ENCODE data around the gene PCDHGA6. TPM values are rescaled to one million over a fixed set of nuclear protein-coding genes. Genes with fewer than 3 reads are reported as not detected.
"Not testable (repeated sequence)": the region's sequence is repeated elsewhere in the genome, so short reads cannot be mapped to it uniquely, and the experiment has no call there.

The PCDHGA6 gene
- total RNA-seq, 1 donor from 2014 or later = 0.55 TPM

DNA sequence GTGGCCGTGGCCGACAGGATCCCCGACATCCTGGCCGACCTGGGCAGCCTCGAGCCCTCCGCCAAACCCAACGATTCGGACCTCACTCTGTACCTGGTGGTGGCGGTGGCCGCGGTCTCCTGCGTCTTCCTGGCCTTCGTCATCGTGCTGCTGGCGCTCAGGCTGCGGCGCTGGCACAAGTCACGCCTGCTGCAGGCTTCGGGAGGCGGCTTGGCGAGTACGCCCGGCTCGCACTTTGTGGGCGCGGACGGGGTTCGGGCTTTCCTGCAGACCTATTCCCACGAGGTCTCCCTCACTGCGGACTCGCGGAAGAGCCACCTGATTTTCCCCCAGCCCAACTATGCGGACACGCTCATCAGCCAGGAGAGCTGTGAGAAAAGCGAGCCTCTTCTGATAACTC, 27.7 kb upstream of the PCDHGA6 start:
- H3K27ac Mint-ChIP-seq; DNase-seq (ENCODE audit: low spot score); intact Hi-C loops (cut with micrococcal nuclease); H3K4me3 Mint-ChIP-seq (ENCODE audit: low read depth); H3K36me3 Mint-ChIP-seq (ENCODE audit: low read depth); H3K4me1 Mint-ChIP-seq (ENCODE audit: low read depth): not testable (repeated sequence)
- H3K9me3 Mint-ChIP-seq = peaks cover 37% of the 10 kb centered on the region
- peaks cover 12% of the 10 kb centered on the region for H3K27me3 Mint-ChIP-seq (ENCODE audit: low read depth)

- peaks cover 7% of the 10 kb centered on the region for H3K4me1 Mint-ChIP-seq (ENCODE audit: low read depth)
Measured at GRCh38 chr5:141349917-141350619, 23.6 kb upstream of the PCDHGA6 start, which contains the start of gene PCDHGB1. TSS of gene PCDHGB1 (plus strand) at chr5:141350099. CDS start at chr5:141350261, 162 bp downstream.

DNA sequence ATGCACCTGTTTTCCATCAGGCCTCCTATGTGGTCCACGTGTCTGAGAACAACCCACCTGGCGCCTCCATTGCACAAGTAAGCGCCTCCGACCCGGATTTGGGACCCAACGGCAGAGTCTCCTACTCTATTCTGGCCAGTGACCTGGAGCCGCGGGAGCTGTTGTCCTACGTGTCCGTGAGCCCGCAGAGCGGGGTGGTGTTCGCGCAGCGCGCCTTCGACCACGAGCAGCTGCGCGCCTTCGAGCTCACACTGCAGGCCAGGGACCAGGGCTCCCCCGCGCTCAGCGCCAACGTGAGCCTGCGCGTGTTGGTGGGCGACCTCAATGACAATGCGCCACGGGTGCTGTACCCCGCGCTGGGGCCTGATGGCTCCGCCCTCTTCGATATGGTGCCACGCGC, 22.1 kb upstream of the PCDHGA6 start:
- Mint-ChIP-seq H3K4me3 (ENCODE audit: low read depth) (no peak overlapping the region), H3K27ac (no peak overlapping the region), H3K4me1 (ENCODE audit: low read depth) (peaks cover 7% of the 10 kb centered on the region), H3K27me3 (ENCODE audit: low read depth) (peaks cover 14% of the 10 kb centered on the region), H3K9me3 (peaks cover 21% of the 10 kb centered on the region), H3K36me3 (ENCODE audit: low read depth) (no peaks in the 10 kb centered on the region)
- DNase-seq (ENCODE audit: low spot score) = no peak
- intact Hi-C loops (cut with micrococcal nuclease) = loop anchor here (10.0 kb wide), 1 partner anchor 117 kb away; no protein-coding TSS in a partner anchor

More at GRCh38 chr5:141349917-141350619, 23.6 kb upstream of the PCDHGA6 start, which contains the start of gene PCDHGB1:
- Mint-ChIP-seq H3K36me3 (ENCODE audit: low read depth) (no peaks in the 10 kb centered on the region), H3K9me3 (peaks cover 21% of the 10 kb centered on the region), H3K27ac (no peak within 1 kb of the TSS), H3K4me3 (ENCODE audit: low read depth) (peak within 1 kb of the TSS; percentile 75), H3K27me3 (ENCODE audit: low read depth) (peaks cover 14% of the 10 kb centered on the region)
- intact Hi-C loops (cut with micrococcal nuclease) = loop anchor here (10.0 kb wide), 1 partner anchor 115 kb away; no protein-coding TSS in a partner anchor
- DNase-seq (ENCODE audit: low spot score) = no peak

- Mint-ChIP-seq H3K27ac (no peak within 1 kb of the TSS), H3K9me3 (peaks cover 23% of the 10 kb centered on the region), H3K27me3 (ENCODE audit: low read depth) (peaks cover 20% of the 10 kb centered on the region), H3K4me1 (ENCODE audit: low read depth) (peaks cover 6% of the 10 kb centered on the region), H3K4me3 (ENCODE audit: low read depth) (peak within 1 kb of the TSS; percentile 39), H3K36me3 (ENCODE audit: low read depth) (no peaks in the 10 kb centered on the region)
- intact Hi-C loops (cut with micrococcal nuclease) = loop anchor here (5.0 to 10.0 kb wide), 4 partner anchors 67 to 202 kb away; partner anchors contain the start of gene PCDHGA11
- no peak for DNase-seq (ENCODE audit: low spot score)
Measured at GRCh38 chr5:141354900-141355469, 18.7 kb upstream of the PCDHGA6 start, which contains the start of gene PCDHGA4. TSS of gene PCDHGA4 (plus strand) at chr5:141355021. CDS start at chr5:141355108, 87 bp downstream.

- H3K4me1 Mint-ChIP-seq (ENCODE audit: low read depth) = peaks cover 2% of the 10 kb centered on the region
- H3K9me3 Mint-ChIP-seq = peaks cover 21% of the 10 kb centered on the region
- DNase-seq (ENCODE audit: low spot score) = no peak
- intact Hi-C loops (cut with micrococcal nuclease) = loop anchor here (5.0 to 10.0 kb wide), 4 partner anchors 67 to 202 kb away; partner anchors contain the start of gene PCDHGA11
- H3K36me3 Mint-ChIP-seq (ENCODE audit: low read depth) = peaks cover 1% of the 10 kb centered on the region
- H3K27me3 Mint-ChIP-seq (ENCODE audit: low read depth) = peaks cover 20% of the 10 kb centered on the region
- H3K4me3 Mint-ChIP-seq (ENCODE audit: low read depth) = no peak overlapping the region
- H3K27ac Mint-ChIP-seq = no peak overlapping the region
Measured at GRCh38 chr5:141355641-141356040, 18.1 kb upstream of the PCDHGA6 start.

DNA sequence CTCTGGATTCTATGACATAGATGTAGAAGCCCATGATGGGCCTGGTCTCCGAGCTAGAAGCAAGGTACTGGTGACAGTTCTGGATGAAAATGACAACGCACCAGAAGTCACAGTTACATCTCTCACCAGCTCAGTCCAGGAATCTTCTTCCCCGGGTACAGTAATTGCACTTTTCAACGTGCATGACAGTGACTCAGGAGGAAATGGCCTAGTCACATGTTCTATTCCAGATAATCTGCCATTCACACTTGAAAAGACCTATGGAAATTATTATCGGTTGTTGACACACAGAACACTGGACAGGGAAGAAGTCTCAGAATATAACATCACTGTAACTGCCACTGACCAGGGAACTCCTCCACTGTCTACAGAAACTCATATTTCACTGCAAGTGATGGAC, 17.6 kb upstream of the PCDHGA6 start:
- peaks cover 24% of the 10 kb centered on the region for H3K27me3 Mint-ChIP-seq (ENCODE audit: low read depth)
- H3K9me3 Mint-ChIP-seq = peaks cover 26% of the 10 kb centered on the region
- H3K36me3 Mint-ChIP-seq (ENCODE audit: low read depth) = peaks cover 3% of the 10 kb centered on the region
- DNase-seq (ENCODE audit: low spot score) = no peak
- H3K4me1 Mint-ChIP-seq (ENCODE audit: low read depth) = peaks cover 2% of the 10 kb centered on the region
- no peak overlapping the region for H3K4me3 Mint-ChIP-seq (ENCODE audit: low read depth)
- intact Hi-C loops (cut with micrococcal nuclease) = loop anchor here (5.0 to 10.0 kb wide), 4 partner anchors 66 to 201 kb away; partner anchors contain the start of gene PCDHGA11
- H3K27ac Mint-ChIP-seq = no peak overlapping the region

- Mint-ChIP-seq H3K36me3 (ENCODE audit: low read depth) (peaks cover 3% of the 10 kb centered on the region), H3K4me3 (ENCODE audit: low read depth) (no peak overlapping the region), H3K4me1 (ENCODE audit: low read depth) (peaks cover 2% of the 10 kb centered on the region), H3K27ac (no peak overlapping the region), H3K9me3 (peaks cover 31% of the 10 kb centered on the region), H3K27me3 (ENCODE audit: low read depth) (peaks cover 27% of the 10 kb centered on the region)
- DNase-seq (ENCODE audit: low spot score) = no peak
- intact Hi-C loops (cut with micrococcal nuclease) = loop anchor here (5.0 to 10.0 kb wide), 4 partner anchors 65 to 200 kb away; partner anchors contain the start of gene PCDHGA11
Measured at GRCh38 chr5:141356950-141357349, 16.7 kb upstream of the PCDHGA6 start.

GRCh38 chr5:141359790-141360426, 13.8 kb upstream of the PCDHGA6 start, which contains the start of gene PCDHGB2:
TSS of gene PCDHGB2 (plus strand) at chr5:141359994. CDS start at chr5:141360136, 142 bp downstream.
- peak within 1 kb of the TSS; percentile 62 for H3K27ac Mint-ChIP-seq
- H3K9me3 Mint-ChIP-seq = peaks cover 52% of the 10 kb centered on the region
- peaks cover 34% of the 10 kb centered on the region for H3K27me3 Mint-ChIP-seq (ENCODE audit: low read depth)
- peaks cover 6% of the 10 kb centered on the region for H3K36me3 Mint-ChIP-seq (ENCODE audit: low read depth)
- DNase-seq (ENCODE audit: low spot score) = no peak
- intact Hi-C loops (cut with micrococcal nuclease) = loop anchor here (5.0 to 10.0 kb wide), 4 partner anchors 62 to 197 kb away; partner anchors contain the start of gene PCDHGA11
- peak within 1 kb of the TSS; percentile 85 for H3K4me3 Mint-ChIP-seq (ENCODE audit: low read depth)
- H3K4me1 Mint-ChIP-seq (ENCODE audit: low read depth) = peaks cover 2% of the 10 kb centered on the region

DNA sequence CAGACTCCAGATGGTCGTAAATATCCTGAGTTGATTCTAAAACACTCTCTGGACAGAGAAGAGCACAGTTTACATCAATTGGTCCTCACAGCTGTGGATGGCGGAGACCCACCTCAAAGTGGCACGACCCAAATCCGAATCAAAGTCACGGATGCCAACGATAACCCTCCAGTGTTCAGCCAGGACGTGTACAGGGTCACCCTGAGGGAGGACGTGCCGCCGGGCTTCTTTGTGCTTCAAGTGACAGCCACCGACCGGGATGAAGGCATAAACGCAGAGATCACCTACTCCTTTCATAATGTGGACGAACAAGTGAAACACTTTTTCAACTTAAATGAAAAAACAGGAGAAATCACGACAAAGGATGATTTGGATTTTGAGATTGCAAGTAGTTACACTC, 13.0 kb upstream of the PCDHGA6 start:
- no peak overlapping the region for H3K27ac Mint-ChIP-seq
- DNase-seq (ENCODE audit: low spot score) = no peak
- peaks cover 55% of the 10 kb centered on the region for H3K9me3 Mint-ChIP-seq
- intact Hi-C loops (cut with micrococcal nuclease) = no loop called here
- H3K27me3 Mint-ChIP-seq (ENCODE audit: low read depth) = peaks cover 37% of the 10 kb centered on the region
- H3K4me3 Mint-ChIP-seq (ENCODE audit: low read depth) = peak overlapping the region; percentile 85
- peaks cover 2% of the 10 kb centered on the region for H3K4me1 Mint-ChIP-seq (ENCODE audit: low read depth)
- H3K36me3 Mint-ChIP-seq (ENCODE audit: low read depth) = peaks cover 6% of the 10 kb centered on the region

- H3K27me3 Mint-ChIP-seq (ENCODE audit: low read depth) = peaks cover 33% of the 10 kb centered on the region
- peaks cover 6% of the 10 kb centered on the region for H3K36me3 Mint-ChIP-seq (ENCODE audit: low read depth)
- DNase-seq (ENCODE audit: low spot score) = no peak
- H3K27ac Mint-ChIP-seq = no peak overlapping the region
- peaks cover 55% of the 10 kb centered on the region for H3K9me3 Mint-ChIP-seq
- peaks cover 2% of the 10 kb centered on the region for H3K4me1 Mint-ChIP-seq (ENCODE audit: low read depth)
- no peak overlapping the region for H3K4me3 Mint-ChIP-seq (ENCODE audit: low read depth)
- intact Hi-C loops (cut with micrococcal nuclease) = no loop called here
Measured at GRCh38 chr5:141362719-141363118, 11.0 kb upstream of the PCDHGA6 start.

- Mint-ChIP-seq H3K9me3 (peaks cover 52% of the 10 kb centered on the region), H3K4me1 (ENCODE audit: low read depth) (peaks cover 2% of the 10 kb centered on the region), H3K27ac (no peak within 1 kb of the TSS), H3K27me3 (ENCODE audit: low read depth) (peaks cover 30% of the 10 kb centered on the region), H3K36me3 (ENCODE audit: low read depth) (peaks cover 6% of the 10 kb centered on the region), H3K4me3 (ENCODE audit: low read depth) (no peak within 1 kb of the TSS)
- DNase-seq (ENCODE audit: low spot score) = no peak
- intact Hi-C loops (cut with micrococcal nuclease) = no loop called here
Measured at GRCh38 chr5:141363952-141364660, 9.6 kb upstream of the PCDHGA6 start, which contains the start of gene PCDHGA5. TSS of gene PCDHGA5 (plus strand) at chr5:141364162. CDS start at chr5:141364331, 169 bp downstream.

Measured in activated T-helper 2 cell treated with anti-CD3 and anti-CD28 coated beads, Interferon-gamma antibody, Interleukin-2, Interleukin-4, amounts not matched to agents 10 μg/mL and 5 μg/mL and 100 μg/mL, durations not matched to agents 14 hours and 24 hours and 36 hours (primary cell).